GM23248 (cell line): Measurements from ENCODE around the gene NAT14.

Experiments
- EZH2 ChIP-seq: fragments of 200-600 bp; sonication (generic); IDR thresholded peaks from 2 replicates; pipeline ENCODE4 v1.6.1; 2018; ENCODE audit warnings: antibody characterized with exemption, mild to moderate bottlenecking; ENCODE audit not compliant: insufficient read depth, poor library complexity, severe bottlenecking
- EZH2phosphoT487 ChIP-seq: fragments of 200-600 bp; sonication (generic); IDR thresholded peaks from 2 replicates; pipeline ENCODE4 v1.6.1; 2018; ENCODE audit warnings: antibody characterized with exemption, moderate library complexity, mild to moderate bottlenecking, low read depth; ENCODE audit not compliant: insufficient read depth

- no peak for TF ChIP-seq EZH2phosphoT487
- TF ChIP-seq EZH2: no peak
Observed at GRCh38 chr19:55479045-55479444, 5.9 kb upstream of the NAT14 start.
